Prostate gland (tissue), 2 donors: ENCODE data around the gene ABHD17B.

Source experiments
- CTCF ChIP-seq, 4 experiments: fragments of 200-600 bp in 2 of 4; fragments of 450-650 bp in 2 of 4; sonication (generic) in 2 of 4; IDR thresholded peaks; 1 replicate in 3 of 4; 2 replicates in 1 of 4; pipeline ENCODE4 v1.5.1; 2016 to 2019; ENCODE audit warnings: antibody characterized with exemption in 4 of 4, mild to moderate bottlenecking in 2 of 4, moderate library complexity in 2 of 4
- POLR2A ChIP-seq: fragments of 450-650 bp; IDR thresholded peaks from one replicate; pipeline ENCODE4 v1.6.1; 2016; ENCODE audit warnings: antibody characterized with exemption, mild to moderate bottlenecking
- POLR2AphosphoS5 ChIP-seq: sonication (generic); formaldehyde crosslinking; IDR thresholded peaks from one replicate; pipeline ENCODE4 v1.6.1; 2017; ENCODE audit warnings: antibody characterized with exemption

- no peak for TF ChIP-seq CTCF (IDR thresholded peaks at IDR 0.05)
- TF ChIP-seq POLR2AphosphoS5: no peak
- TF ChIP-seq POLR2A: no peak
These were observed 6.9 kb downstream of the ABHD17B start for GRCh38 chr9:71904076-71904475.
